KMS-11 (cell line): ENCODE data around the gene ACOXL.

Experiments
- H2AFZ ChIP-seq: fragments of 200-600 bp; sonication (generic); 2 replicates; pipeline ENCODE4 v1.6.1; 2016; ENCODE audit warnings: antibody characterized with exemption, mixed run types, low read depth
- H3K27ac ChIP-seq: fragments of 200-600 bp; sonication (generic); 2 replicates; pipeline ENCODE4 v1.6.1; 2016; ENCODE audit warnings: mild to moderate bottlenecking, mixed run types
- H3K27me3 ChIP-seq: fragments of 200-600 bp; sonication (generic); 2 replicates; pipeline ENCODE4 v1.6.1; 2017; ENCODE audit warnings: mild to moderate bottlenecking, low read depth, mixed run types, moderate library complexity; ENCODE audit not compliant: insufficient read depth
- H3K36me3 ChIP-seq: fragments of 200-600 bp; sonication (generic); 2 replicates; pipeline ENCODE4 v1.6.1; 2017; ENCODE audit warnings: mild to moderate bottlenecking, mixed run types; ENCODE audit not compliant: insufficient read depth
- H3K4me1 ChIP-seq: fragments of 200-600 bp; sonication (generic); 2 replicates; pipeline ENCODE4 v1.6.1; 2016; ENCODE audit warnings: mild to moderate bottlenecking, low read depth, mixed run types; ENCODE audit not compliant: poor library complexity, severe bottlenecking
- H3K4me2 ChIP-seq: fragments of 200-600 bp; sonication (generic); 2 replicates; pipeline ENCODE4 v1.7.0; 2016; ENCODE audit warnings: mild to moderate bottlenecking, mixed run types
- H3K4me3 ChIP-seq: fragments of 200-600 bp; sonication (generic); IDR thresholded peaks from 2 replicates; pipeline ENCODE4 v1.6.1; 2017; ENCODE audit warnings: low read depth, low read length, mixed read lengths; ENCODE audit not compliant: insufficient read depth
- H3K79me2 ChIP-seq: fragments of 200-600 bp; sonication (generic); 2 replicates; pipeline ENCODE4 v1.6.1; 2016; ENCODE audit warnings: low read depth, mixed run types; ENCODE audit not compliant: insufficient read depth
- H3K9ac ChIP-seq: fragments of 200-600 bp; sonication (generic); 2 replicates; pipeline ENCODE4 v1.6.1; 2016; ENCODE audit warnings: mild to moderate bottlenecking, mixed run types
- H4K20me1 ChIP-seq: fragments of 200-600 bp; sonication (generic); 2 replicates; pipeline ENCODE4 v1.6.1; 2016; ENCODE audit warnings: mild to moderate bottlenecking, mixed run types; ENCODE audit not compliant: insufficient read depth
- TF ChIP-seq, protein P1 (sequence below): fragments of 200-600 bp; sonication (generic); conservative IDR thresholded peaks from 2 replicates; pipeline ENCODE4 v1.6.1; 2017; ENCODE audit warnings: low read depth, mild to moderate bottlenecking, antibody characterized with exemption, low read length, moderate library complexity, mixed read lengths

ACOXL gene

DNA sequence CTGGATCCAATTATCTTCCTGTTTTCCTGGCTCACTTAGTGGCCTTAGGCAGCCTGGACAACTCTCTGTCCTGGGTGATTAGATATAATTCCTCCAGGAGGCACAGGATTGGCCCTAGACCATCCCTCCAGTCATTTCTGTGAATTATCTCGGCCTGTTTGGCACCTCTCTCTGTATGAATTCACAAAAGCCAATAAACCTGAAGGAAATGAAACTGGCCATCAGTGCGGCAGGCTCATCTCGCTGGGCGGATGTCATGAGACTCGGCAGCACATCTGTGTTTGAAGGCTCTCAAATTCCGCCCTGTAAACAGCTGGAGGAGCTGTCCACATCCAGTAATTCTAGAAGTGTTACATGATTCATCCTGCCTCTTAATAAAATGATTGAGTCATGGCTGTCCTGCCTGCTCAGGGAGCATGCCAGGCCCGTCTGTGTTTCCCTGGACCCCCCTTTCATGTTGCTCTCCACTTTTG lies 38.6 kb downstream of the ACOXL start:
- Histone ChIP-seq H3K4me2 (no peak overlapping the region), H3K4me1 (peaks cover 25% of the 10 kb centered on the region), H3K27me3 (no peaks in the 10 kb centered on the region), H3K4me3 (no peak overlapping the region), H4K20me1 (no peaks in the 10 kb centered on the region), H3K27ac (no peak overlapping the region), H3K79me2 (peaks cover 36% of the 10 kb centered on the region), H3K9ac (no peak overlapping the region), H3K36me3 (no peaks in the 10 kb centered on the region), H2AFZ (no peak overlapping the region)
- TF ChIP-seq, protein P1, sequence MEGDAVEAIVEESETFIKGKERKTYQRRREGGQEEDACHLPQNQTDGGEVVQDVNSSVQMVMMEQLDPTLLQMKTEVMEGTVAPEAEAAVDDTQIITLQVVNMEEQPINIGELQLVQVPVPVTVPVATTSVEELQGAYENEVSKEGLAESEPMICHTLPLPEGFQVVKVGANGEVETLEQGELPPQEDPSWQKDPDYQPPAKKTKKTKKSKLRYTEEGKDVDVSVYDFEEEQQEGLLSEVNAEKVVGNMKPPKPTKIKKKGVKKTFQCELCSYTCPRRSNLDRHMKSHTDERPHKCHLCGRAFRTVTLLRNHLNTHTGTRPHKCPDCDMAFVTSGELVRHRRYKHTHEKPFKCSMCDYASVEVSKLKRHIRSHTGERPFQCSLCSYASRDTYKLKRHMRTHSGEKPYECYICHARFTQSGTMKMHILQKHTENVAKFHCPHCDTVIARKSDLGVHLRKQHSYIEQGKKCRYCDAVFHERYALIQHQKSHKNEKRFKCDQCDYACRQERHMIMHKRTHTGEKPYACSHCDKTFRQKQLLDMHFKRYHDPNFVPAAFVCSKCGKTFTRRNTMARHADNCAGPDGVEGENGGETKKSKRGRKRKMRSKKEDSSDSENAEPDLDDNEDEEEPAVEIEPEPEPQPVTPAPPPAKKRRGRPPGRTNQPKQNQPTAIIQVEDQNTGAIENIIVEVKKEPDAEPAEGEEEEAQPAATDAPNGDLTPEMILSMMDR: no peak

DNA sequence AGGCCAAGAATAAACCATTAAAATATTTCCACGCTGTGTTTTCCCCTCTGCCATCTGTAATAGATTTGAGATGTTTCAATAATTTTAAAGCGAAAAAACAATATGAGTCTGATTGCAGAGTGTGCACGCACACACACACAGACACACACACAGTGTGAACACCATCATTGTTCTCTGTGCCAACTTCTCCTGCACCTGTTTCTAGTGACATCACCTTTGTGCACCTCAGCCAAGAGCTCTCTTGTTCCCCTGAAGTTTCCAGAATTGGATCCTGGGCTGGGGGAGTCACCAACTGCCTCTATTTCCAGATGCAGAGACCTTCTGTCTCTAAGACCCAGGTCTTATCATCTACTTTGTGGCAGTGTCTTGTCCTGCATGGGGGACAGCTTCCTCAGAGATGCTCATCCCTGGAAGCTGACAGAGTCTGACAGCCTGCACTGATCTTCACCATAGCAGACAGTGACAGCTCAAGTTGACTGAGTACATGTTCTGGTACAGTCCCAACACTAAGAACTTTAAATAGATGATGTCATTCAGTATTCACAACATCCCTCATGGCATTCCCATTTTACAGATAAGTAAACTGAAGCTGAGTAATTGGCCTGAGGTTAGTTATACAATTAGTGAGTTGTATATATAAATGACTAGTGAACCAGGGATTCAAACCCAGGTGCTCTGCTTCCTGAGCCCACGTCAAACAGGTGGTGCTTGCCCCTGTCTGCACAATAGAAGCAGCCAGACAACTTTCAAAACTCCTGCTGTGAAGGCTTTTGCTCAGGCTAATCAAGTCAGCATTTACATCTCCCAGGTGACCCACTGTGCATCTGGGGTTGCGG lies 39.4 kb downstream of the ACOXL start:
- Histone ChIP-seq H3K4me3 (no peak overlapping the region), H3K36me3 (no peaks in the 10 kb centered on the region), H3K27ac (no peak overlapping the region), H3K4me2 (no peak overlapping the region), H3K9ac (no peak overlapping the region), H3K79me2 (peaks cover 34% of the 10 kb centered on the region), H3K27me3 (no peaks in the 10 kb centered on the region), H4K20me1 (no peaks in the 10 kb centered on the region), H3K4me1 (peaks cover 32% of the 10 kb centered on the region), H2AFZ (no peak overlapping the region)
- TF ChIP-seq, protein P1: no peak

DNA sequence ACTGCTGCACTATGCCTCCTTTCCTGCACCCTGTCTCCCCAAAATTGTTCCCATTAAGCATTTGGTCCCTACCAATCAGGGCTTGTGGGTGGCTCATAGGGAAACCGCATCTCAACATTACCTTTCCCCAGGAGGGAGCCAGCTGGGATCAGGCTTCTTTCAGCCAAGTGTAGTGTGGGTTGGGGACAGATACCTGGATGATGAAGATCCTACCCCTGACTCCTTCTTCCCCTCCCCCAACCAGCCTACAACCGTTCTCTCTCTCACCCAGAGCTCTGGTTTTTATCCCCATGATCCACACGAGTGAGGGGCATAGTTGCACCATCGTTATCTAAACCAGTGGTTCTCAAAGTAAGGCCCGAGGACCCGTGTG lies 40.0 kb downstream of the ACOXL start:
- no peak overlapping the region for H3K9ac ChIP-seq
- no peak overlapping the region for H3K4me3 ChIP-seq
- no peak overlapping the region for H3K27ac ChIP-seq
- no peak overlapping the region for H3K4me2 ChIP-seq
- H4K20me1 ChIP-seq: no peaks in the 10 kb centered on the region
- no peaks in the 10 kb centered on the region for H3K27me3 ChIP-seq
- peaks cover 39% of the 10 kb centered on the region for H3K4me1 ChIP-seq
- TF ChIP-seq, protein P1: no peak
- H3K79me2 ChIP-seq: peaks cover 28% of the 10 kb centered on the region
- no peak overlapping the region for H2AFZ ChIP-seq
- no peaks in the 10 kb centered on the region for H3K36me3 ChIP-seq

DNA sequence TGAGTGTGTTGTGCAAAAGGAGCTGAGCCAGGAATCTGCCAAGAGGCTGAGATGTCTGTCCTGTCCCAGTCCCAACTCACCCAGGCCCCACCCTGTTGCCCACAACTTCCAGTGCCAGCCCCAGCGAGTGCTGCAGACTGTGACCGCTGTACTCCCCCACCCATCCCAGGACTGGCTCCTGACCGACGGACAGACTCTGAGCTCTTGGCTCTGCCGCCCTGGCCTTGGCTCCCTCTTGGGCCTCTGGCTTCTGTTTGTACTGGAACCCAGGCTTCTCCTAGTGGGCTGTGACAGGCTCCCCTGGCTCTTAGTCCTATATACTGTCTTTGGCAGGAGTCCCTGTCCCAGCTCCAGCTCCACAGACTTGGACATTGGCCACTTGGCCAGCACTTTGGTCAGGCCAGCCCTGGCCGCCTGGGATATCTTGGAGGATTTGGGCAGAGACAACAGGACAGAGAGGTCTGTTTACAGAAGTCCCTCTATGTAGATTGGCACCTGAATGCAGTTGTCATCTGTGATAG lies 41.1 kb downstream of the ACOXL start:
- H3K9ac ChIP-seq: no peak overlapping the region
- H3K4me2 ChIP-seq: no peak overlapping the region
- no peak overlapping the region for H3K27ac ChIP-seq
- H4K20me1 ChIP-seq: no peaks in the 10 kb centered on the region
- TF ChIP-seq, protein P1: no peak
- peaks cover 48% of the 10 kb centered on the region for H3K4me1 ChIP-seq
- H3K4me3 ChIP-seq: no peak overlapping the region
- no peaks in the 10 kb centered on the region for H3K36me3 ChIP-seq
- peaks cover 26% of the 10 kb centered on the region for H3K79me2 ChIP-seq
- no peaks in the 10 kb centered on the region for H3K27me3 ChIP-seq
- H2AFZ ChIP-seq: no peak overlapping the region
